Panc1 (cell line): ENCODE data around the gene PTER.

Source experiments
- CTCF ChIP-seq: fragments of 450-650 bp; IDR thresholded peaks from 2 replicates; pipeline ENCODE4 v1.5.1; 2017; ENCODE audit warnings: mild to moderate bottlenecking
- POLR2AphosphoS5 ChIP-seq: IDR thresholded peaks from 2 replicates; pipeline ENCODE4 v1.6.1; 2012; ENCODE audit warnings: mild to moderate bottlenecking, low read depth, low read length, moderate library complexity
- SIN3A ChIP-seq: IDR thresholded peaks from 2 replicates; pipeline ENCODE4 v1.6.1; 2012; ENCODE audit warnings: low read depth, mild to moderate bottlenecking, low read length, moderate library complexity, borderline replicate concordance; ENCODE audit not compliant: insufficient read depth
- TCF7L2 ChIP-seq: IDR thresholded peaks from 2 replicates; pipeline ENCODE4 v1.6.1; 2011; ENCODE audit warnings: mild to moderate bottlenecking, low read depth, low read length, inconsistent platforms
- TF ChIP-seq, protein P1 (sequence below), 2 experiments: IDR thresholded peaks; 2 replicates each; pipeline ENCODE4 v1.6.1; 2011 to 2012; ENCODE audit warnings: low read depth in 2 of 2, control low read depth in 1 of 2, low read length in 1 of 2, mild to moderate bottlenecking in 1 of 2, moderate library complexity in 1 of 2; ENCODE audit not compliant: insufficient read depth in 1 of 2

DNA sequence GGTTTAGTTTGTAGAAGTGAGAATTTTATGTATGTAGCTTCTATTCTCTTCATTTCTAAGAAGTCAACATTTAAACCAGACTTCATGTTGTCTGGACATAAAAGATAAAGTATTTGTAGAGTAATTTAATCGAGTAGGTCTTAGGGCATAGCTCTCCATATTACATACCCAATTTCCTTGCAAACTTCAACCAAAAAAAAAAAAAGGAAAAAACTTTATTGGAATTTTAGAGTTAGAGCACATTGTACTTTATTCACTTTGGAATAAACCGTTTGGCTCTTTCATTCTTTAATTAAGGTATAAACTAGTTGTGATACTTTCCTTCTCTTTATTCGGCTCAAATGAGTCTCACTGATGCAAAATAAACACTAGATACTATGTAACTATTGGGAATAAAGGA, 36.0 kb downstream of the PTER start:
- TF ChIP-seq CTCF = no peak
- no peak for TF ChIP-seq POLR2AphosphoS5
- no peak for TF ChIP-seq TCF7L2
- TF ChIP-seq, protein P1, sequence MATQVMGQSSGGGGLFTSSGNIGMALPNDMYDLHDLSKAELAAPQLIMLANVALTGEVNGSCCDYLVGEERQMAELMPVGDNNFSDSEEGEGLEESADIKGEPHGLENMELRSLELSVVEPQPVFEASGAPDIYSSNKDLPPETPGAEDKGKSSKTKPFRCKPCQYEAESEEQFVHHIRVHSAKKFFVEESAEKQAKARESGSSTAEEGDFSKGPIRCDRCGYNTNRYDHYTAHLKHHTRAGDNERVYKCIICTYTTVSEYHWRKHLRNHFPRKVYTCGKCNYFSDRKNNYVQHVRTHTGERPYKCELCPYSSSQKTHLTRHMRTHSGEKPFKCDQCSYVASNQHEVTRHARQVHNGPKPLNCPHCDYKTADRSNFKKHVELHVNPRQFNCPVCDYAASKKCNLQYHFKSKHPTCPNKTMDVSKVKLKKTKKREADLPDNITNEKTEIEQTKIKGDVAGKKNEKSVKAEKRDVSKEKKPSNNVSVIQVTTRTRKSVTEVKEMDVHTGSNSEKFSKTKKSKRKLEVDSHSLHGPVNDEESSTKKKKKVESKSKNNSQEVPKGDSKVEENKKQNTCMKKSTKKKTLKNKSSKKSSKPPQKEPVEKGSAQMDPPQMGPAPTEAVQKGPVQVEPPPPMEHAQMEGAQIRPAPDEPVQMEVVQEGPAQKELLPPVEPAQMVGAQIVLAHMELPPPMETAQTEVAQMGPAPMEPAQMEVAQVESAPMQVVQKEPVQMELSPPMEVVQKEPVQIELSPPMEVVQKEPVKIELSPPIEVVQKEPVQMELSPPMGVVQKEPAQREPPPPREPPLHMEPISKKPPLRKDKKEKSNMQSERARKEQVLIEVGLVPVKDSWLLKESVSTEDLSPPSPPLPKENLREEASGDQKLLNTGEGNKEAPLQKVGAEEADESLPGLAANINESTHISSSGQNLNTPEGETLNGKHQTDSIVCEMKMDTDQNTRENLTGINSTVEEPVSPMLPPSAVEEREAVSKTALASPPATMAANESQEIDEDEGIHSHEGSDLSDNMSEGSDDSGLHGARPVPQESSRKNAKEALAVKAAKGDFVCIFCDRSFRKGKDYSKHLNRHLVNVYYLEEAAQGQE (IDR thresholded peaks at IDR 0.05; ENCODE audit: insufficient read depth in 1 of 2, low read depth in 2 of 2, low read length in 1 of 2) = no peak
- no peak for TF ChIP-seq SIN3A
